NOMO-1 treated with DMSO at 0.1 percent for 48 hours (cell line): ENCODE results near the gene NPM1.

Experiments used
- DNase-seq: peaks from one replicate; lab custom pipeline; 2025; ENCODE audit not compliant: unreplicated experiment; lab: John Stamatoyannopoulos, UW

The NPM1 gene

GRCh38 chr5:171427318-171428167 is 39.9 kb downstream of the NPM1 start:
- DNase-seq = no peak

- no peak for DNase-seq
These were observed 40.6 kb downstream of the NPM1 start for GRCh38 chr5:171428168-171428696.

DNA sequence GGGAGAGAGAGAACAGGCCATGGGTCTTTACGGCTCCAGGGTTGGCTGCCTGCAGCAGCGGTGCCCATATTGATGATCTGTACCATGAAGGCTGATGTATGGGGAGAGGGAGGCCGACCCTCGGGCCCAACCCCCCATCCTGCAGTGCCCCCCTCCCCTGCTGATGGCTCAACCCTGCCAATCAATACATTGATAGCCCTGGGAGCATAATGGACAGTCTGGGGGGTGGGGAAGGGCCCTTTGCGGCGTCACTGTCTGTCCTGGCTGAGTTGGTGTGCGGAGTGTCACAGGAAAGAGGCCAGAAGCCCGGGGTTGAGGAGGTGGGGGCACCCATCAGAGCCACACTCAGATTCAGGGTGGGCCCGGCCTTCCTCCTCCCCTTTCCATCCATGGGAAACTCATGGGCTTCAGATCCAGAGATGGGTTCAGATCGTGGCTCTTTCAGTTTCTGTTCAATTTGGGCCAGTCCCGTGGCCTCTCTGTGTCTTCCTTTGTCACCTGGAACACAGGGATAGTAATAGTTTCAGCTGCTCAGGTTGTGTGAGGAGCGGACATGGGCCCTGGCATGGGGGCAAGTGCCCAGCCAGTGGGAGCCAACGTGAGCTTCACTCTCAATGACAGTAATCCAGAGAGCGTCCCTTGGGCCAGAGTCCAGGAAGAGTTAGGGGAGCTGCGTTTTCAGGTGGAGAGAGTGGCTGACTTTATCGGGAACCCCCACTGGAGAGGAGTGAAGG is 41.3 kb downstream of the NPM1 start:
- no peak for DNase-seq

DNA sequence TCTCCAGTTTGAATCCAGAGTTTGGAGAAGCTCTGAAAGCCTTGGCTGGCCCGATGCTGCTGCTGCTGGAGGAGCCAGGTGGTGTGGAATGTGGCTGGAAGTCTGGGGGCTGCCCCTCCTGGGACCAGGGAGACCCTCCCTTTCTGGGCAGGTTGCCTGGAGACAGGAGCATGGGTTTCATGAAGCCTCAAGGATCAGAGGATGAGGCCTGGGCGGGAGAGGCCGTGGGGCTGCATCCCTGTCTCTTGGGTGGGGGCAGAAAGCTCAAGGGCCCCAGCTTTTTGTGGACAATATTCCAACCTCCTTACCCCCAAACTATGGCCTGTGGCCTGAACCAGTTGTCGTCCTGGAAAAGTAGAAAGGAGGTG is 41.9 kb downstream of the NPM1 start:
- no peak for DNase-seq

- DNase-seq = no peak
These were observed 43.7 kb downstream of the NPM1 start for GRCh38 chr5:171431251-171431777.

GRCh38 chr5:171432076-171432475 is 44.4 kb downstream of the NPM1 start:
- DNase-seq = no peak

DNA sequence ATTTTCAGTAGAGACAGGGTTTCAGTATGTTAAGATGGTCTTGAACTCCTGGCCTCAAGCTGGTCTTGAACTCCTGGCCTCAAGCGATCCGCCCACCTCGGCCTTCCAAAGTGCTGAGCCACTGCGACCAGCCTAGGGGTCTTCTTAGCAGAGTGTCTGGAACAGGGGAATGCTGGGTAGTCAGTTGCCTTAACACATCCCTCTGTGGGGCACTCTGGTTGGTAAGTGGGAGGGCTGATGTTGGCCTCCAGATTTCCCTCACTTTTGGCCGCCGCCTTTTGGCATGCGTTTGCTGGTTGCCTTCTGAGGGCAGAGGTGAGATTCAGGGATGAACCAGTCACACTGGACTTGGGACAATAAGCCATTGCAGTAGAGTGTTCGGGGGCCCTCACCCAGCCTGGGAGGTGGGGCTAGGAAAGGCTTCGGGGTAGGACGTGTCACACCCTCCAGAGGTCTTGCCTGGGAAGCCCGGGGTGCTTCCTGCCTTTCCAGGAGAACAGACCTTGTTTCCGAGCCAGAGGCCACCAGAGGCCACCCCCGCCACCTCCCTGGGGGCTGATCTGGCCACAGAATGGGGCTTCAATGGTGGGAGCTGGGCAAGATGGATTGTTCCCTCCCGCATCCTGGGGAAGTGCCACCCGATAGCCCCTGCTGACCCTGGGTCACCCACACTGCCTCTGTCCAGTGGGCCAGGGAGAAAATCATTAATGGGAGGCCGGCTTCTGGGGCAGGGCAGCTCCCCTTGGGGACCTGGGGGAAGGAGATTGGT is 45.1 kb downstream of the NPM1 start:
- no peak for DNase-seq

DNA sequence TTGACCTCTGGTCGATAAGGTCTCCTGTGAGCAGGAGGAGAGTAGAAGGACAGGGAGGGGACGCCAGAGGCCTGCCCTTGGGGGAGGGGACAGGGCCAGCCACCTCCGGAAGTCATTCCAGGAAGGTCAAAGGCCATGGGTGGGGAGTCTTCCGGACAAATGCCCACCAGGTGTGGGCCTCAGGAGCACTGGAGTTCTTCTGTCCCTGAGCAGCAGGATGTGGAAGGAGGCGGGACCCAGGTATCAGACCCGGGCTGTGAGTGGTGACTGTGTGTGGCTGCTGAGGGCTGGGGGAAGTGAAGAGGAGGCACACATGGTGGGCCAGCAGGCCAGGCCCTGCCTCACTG is 45.7 kb downstream of the NPM1 start:
- DNase-seq = no peak

- no peak for DNase-seq
These were observed 46.5 kb downstream of the NPM1 start for GRCh38 chr5:171433982-171434676.

DNA sequence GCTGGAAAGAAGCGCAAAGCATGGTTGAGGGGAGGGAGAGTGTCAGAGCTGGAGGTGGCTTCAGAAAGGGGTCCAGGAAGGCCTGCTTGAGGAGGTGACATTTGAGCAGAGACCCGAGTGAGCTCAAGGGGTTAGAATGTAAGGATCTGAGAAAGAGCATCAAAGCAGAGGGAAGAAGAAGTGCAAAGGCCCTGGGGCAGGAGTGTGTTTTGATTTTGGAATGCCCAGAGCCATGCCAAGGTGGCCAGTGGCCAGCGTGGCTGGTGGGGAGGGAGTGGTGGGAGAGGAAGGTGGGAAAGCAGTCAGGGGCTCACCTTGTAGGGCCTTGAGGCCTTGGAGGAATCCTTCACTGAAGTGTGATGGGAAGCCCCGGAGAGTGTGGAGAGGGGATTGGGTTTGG is 47.2 kb downstream of the NPM1 start:
- no peak for DNase-seq

GRCh38 chr5:171435908-171436307 is 48.3 kb downstream of the NPM1 start:
- no peak for DNase-seq

DNA sequence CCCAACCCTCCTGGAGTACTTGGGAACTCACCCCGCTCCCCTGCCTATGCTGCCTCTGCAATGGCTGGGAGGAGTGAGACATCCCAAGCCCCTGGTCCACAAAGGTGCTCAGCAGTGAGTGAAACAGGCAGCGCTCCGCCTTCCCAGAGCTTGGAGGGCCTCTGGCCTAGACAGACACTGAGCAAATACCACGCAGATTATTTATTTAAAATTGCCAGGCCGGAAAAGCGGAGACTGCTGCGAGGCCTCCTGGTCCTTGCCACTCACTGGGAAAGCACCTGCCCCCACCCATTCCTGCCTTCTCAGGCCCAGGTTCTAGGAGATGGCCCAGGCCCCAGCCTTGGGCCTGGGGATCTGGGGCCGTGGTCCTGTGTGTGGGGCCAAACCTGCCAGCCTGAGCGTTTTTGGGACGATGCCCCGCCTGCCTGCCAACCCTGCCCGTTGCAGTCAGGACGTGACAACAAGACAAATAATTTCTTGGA is 49.2 kb downstream of the NPM1 start:
- DNase-seq = no peak

GRCh38 chr5:171437286-171437821 is 49.7 kb downstream of the NPM1 start:
- DNase-seq = no peak

GRCh38 chr5:171438738-171439137 is 51.1 kb downstream of the NPM1 start:
- no peak for DNase-seq

DNA sequence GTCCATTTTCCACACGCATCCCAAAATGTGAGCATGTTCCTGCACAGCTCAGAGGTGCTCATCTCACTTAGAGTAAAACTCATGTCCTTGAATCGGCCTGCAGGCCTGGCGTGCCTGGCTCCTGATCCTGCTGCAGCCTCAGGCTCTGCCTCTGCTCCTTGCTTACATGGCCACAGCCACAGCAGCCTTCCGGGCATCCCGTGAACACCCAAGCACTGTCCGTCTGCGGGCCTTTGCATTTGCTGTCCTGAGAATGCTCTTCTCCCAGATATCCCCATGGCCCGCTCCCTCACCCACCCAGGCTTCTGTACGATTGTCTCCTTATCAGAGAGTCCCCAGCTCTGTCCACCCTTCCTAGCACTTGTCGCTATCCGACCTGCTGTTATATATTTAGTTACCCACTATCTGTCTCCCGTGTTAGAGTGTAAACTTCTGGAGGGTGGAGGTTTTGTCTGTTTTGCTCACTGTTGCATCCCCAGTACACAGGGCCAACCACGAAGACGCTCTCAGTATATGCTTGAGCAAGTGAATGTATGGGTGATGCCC is 53.7 kb downstream of the NPM1 start:
- no peak for DNase-seq

DNA sequence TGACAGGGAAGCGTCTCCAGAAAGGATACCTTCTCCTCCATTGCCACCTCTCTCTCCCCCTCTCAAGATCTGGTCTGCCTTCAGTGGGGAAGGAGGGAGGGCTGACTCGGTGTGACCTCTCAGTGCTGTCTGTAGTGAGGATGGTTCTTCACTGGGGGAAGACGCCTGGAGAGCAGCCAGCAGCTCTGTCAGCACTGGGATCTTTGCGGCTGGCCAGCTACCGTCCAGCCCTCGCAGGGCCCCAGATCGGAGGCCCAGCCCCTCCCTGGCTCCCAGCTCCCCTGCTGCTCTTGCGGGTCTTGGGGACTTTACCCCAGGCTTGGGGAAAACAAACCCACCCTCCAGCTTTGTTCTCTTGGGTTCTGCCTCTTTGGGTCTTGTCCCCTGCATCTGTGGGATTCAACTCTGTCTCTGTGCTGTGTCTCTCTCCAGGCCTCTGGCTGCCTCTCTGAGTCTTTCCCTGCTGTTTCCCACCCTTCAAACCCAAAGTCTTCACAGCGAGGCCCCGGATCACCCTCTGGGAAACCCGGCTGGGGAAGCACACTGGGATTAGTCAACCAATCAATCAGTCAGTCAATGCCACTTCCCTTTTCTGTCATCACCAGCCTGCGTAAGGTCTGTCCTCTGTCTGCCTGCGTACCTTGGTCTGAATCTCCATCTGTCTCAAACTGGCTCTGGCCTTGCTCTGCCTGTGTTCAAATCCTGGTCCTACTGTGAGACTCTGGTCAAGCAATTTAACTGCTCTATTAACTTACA is 54.8 kb downstream of the NPM1 start:
- DNase-seq = peak; percentile 23

DNA sequence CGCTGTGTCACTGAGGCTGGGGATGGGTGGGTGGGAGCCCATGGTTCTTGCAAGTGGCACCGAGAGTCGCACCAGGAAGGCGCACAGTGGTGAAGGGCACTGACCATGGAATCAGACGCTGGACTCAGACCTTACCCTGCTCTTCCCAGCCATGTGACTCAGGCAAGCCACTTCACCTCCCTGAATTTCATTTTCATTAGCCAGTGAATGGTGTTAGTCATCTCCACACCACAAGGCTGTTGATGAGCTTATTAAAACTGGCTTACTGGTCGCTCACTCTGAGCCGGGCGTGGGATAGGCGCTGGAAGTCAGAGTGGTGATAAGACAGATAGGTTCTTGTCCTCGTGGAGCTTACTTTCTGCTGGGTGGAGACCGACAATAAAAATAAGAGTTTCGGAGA is 56.9 kb downstream of the NPM1 start:
- DNase-seq = no peak

DNA sequence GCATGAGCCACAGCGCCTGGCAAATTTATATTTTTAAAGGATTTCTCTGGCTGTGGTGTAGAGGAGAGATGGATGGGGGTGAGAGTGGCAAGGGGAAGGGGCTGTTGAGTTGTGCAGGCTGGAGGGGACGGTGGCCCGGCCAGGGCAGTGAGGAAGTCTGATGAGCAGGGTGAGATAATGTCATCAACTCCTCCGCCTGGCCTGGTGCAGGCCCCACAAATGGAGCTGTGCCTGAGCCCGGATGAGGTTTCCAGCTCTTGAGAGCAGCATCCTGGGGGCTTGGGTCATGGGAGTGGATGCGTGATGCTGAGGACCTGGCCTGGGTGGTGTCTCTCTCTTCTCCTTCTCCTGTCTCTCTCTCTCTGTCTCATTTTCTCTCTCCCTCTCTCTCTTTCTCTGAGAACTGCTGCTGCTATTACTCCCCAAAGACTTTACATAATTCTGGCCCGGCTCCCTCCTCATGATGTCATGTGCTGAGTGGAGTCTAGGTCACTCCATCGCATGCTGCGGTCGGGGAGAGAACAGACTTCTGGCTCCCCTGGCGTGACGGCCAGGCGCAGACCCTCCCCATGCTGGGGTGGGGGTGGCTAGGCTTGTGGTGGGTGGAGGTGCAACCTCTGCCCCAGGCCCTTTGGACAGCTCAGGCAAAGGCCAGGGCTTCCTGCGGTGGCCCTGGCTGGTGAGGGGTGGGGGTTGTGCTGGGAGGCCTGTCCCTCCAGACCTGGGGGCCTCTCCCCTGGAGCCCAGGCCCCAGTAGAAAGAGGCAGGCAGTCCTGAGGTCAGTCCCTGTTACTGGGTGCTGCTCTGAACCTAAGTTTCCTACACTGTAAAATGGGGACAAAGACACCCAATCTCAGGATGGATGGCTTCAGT is 58.2 kb downstream of the NPM1 start:
- DNase-seq = no peak
